GM12864 (cell line): ENCODE results near the gene IL17C.
A peak's percentile ranks its signal among the peaks of the same experiment; 100 is the strongest.

ENCODE experiments used
- DNase-seq: peaks from one replicate; pipeline ENCODE4 v3.0.0-alpha.2; 2011; ENCODE audit warnings: low read depth
- H3K4me3 ChIP-seq: 2 replicates; pipeline ENCODE4 v1.5.1; 2011; ENCODE audit warnings: mild to moderate bottlenecking, low read depth, low read length, control low read depth
- CTCF ChIP-seq: IDR thresholded peaks from 2 replicates; pipeline ENCODE4 v1.5.1; 2011; ENCODE audit warnings: low read depth, mild to moderate bottlenecking, moderate library complexity, low read length, control low read depth, inconsistent platforms; ENCODE audit errors: missing control alignments

Gene IL17C

GRCh38 chr16:88685156-88686061 is 47.0 kb downstream of the IL17C start:
- H3K4me3 ChIP-seq: peak overlapping the region; percentile 61
- peak; percentile 60 for TF ChIP-seq CTCF
- no peak for DNase-seq

- no peak for DNase-seq
- H3K4me3 ChIP-seq: peak overlapping the region; percentile 61
Observed at GRCh38 chr16:88686062-88686438, 47.7 kb downstream of the IL17C start.

GRCh38 chr16:88686439-88687253 is 48.3 kb downstream of the IL17C start, which contains the start of gene SNAI3:
SNAI3 (minus strand) TSS chr16:88686507; CDS start chr16:88686406, 101 bp downstream.
- no peak for TF ChIP-seq CTCF
- peak within 1 kb of the TSS; percentile 61 for H3K4me3 ChIP-seq
- no peak for DNase-seq

More at GRCh38 chr16:88686062-88686438, 47.7 kb downstream of the IL17C start:
- TF ChIP-seq CTCF: no peak

- H3K4me3 ChIP-seq: no peak overlapping the region
- no peak for TF ChIP-seq CTCF
Observed at GRCh38 chr16:88687254-88687576, 48.8 kb downstream of the IL17C start.

GRCh38 chr16:88687676-88688012 is 49.3 kb downstream of the IL17C start:
- DNase-seq: no peak
- no peak overlapping the region for H3K4me3 ChIP-seq
- no peak for TF ChIP-seq CTCF

More at GRCh38 chr16:88687254-88687576, 48.8 kb downstream of the IL17C start:
- no peak for DNase-seq

- no peak for TF ChIP-seq CTCF
- no peak for DNase-seq
- no peak overlapping the region for H3K4me3 ChIP-seq
Observed at GRCh38 chr16:88688013-88688778, 49.8 kb downstream of the IL17C start.
